ENCODE measurements around the gene LRP1-AS. TPM values are rescaled to one million over a fixed set of nuclear protein-coding genes. Genes with fewer than 3 reads are reported as not detected.
A peak's percentile ranks its signal among the peaks of the same experiment; 100 is the strongest.

The LRP1-AS gene
- not detected for total RNA-seq
- polyA plus RNA-seq, result not detected
- not detected for total RNA-seq

DNA sequence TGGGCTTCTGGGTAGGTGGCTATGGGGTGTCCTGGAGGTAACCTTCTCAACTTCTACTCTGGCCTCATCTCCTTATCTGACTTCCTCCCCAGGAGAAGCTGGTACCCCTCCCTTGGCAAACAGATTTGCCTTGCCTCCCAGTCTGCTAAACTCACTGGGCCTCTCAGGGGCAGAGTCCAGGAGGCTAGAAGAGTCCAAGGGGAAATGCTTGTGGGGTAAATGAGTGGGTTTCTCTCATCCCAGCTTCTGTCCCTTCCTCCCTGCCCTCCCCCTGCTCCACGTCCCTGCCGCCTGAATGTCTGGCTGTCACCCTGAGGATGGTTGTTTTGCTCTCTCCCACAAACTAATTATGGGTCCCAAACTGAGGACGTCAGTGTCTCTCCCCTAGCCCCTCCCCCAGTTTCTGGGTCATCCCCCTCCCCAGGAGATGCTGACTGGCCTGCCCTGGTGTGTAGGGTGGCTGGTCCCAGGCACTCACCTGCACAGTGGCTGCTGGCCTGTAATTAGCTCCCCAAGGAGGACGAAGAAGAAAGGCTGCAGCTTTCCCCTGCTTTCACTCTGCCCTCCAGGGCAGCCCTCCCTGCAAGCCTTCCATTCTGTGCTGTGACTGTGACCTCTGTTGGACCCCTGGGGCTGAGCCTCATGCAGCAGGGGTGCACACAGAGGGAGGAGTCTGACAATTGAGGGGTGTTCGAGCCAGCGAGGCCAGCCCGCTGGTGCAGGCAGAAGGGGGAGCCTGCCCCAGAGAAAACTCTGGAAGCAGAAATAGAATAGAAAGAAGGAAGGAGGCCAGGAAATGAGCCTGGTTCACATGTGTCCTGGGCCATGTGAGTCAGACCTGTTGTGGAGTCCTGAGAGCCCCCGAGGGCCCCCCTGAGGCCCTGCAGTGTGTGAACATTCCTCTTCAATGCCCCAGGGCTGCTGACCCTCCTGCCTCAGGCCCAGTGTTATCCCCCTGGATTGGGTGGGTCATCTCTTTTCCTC is at the start of gene LRP1-AS:
TSS of gene LRP1-AS (minus strand) at position 659 of the 984 bp plus-strand sequence.
- no peaks in the 10 kb centered on the region for H3K9me3 Mint-ChIP-seq
- peaks cover 0 to 19% (median 11%) of the 10 kb centered on the region in 7 donors for H3K4me1 Mint-ChIP-seq
- no peaks in the 10 kb centered on the region for H3K4me1 ChIP-seq (ENCODE audit: control insufficient read depth in 2 of 2, insufficient read depth in 2 of 2, low read length in 2 of 2)
- intact Hi-C loops (cut with micrococcal nuclease), result no loop called here
- no peaks in the 10 kb centered on the region for H3K9me3 ChIP-seq (ENCODE audit: control insufficient read depth in 2 of 3, low read length in 3 of 3)
- H3K27me3 Mint-ChIP-seq, result no peaks in the 10 kb centered on the region
- no peak within 1 kb of the TSS for H3K4me3 Mint-ChIP-seq
- no peak within 1 kb of the TSS for H3K27ac Mint-ChIP-seq
- ChIA-PET POLR2A (no interaction called here), CTCF (no interaction called here)
- no peak within 1 kb of the TSS for H3K27ac ChIP-seq (ENCODE audit: low read depth, low read length)
- peak; percentile 43 for ATAC-seq
- no peak within 1 kb of the TSS for H3K4me3 ChIP-seq (ENCODE audit: low read length)
- peaks cover 0 to 27% (median 0%) of the 10 kb centered on the region in 5 donors for H3K36me3 Mint-ChIP-seq
- peaks cover 0 to 7% (median 0%) of the 10 kb centered on the region in 3 experiments for H3K36me3 ChIP-seq (ENCODE audit: control insufficient read depth in 2 of 3, insufficient read depth in 3 of 3, low read length in 3 of 3)
- no peaks in the 10 kb centered on the region for H3K27me3 ChIP-seq (ENCODE audit: control insufficient read depth in 2 of 2, insufficient read depth in 2 of 2, low read length in 2 of 2)
- DNase-seq, result no peak

GRCh38 chr12:57196956-57197355 is 49.5 kb upstream of the LRP1-AS start:
- H3K36me3 Mint-ChIP-seq, result peaks cover 0 to 9% (median under 1%) of the 10 kb centered on the region in 5 donors
- H3K9me3 Mint-ChIP-seq, result no peaks in the 10 kb centered on the region
- peaks cover 0 to 3% (median 0%) of the 10 kb centered on the region in 5 donors for H3K27me3 Mint-ChIP-seq
- POLR2A ChIA-PET, result no interaction called here
- CTCF ChIA-PET, result no interaction called here
- H3K4me3 ChIP-seq (ENCODE audit: low read length), result no peak overlapping the region
- H3K36me3 ChIP-seq (ENCODE audit: control insufficient read depth in 2 of 3, insufficient read depth in 3 of 3, low read length in 3 of 3), result peaks cover 0 to 14% (median 0%) of the 10 kb centered on the region in 3 experiments
- intact Hi-C loops (cut with micrococcal nuclease), result no loop called here
- no peak overlapping the region for H3K27ac ChIP-seq (ENCODE audit: low read depth, low read length)
- DNase-seq (no peak), ATAC-seq (no peak)
- no peaks in the 10 kb centered on the region for H3K4me1 Mint-ChIP-seq
- H3K9me3 ChIP-seq (ENCODE audit: control insufficient read depth in 2 of 3, low read length in 3 of 3), result no peaks in the 10 kb centered on the region
- H3K4me3 Mint-ChIP-seq, result no peak overlapping the region
- H3K4me1 ChIP-seq (ENCODE audit: control insufficient read depth in 2 of 2, insufficient read depth in 2 of 2, low read length in 2 of 2), result no peaks in the 10 kb centered on the region
- H3K27me3 ChIP-seq (ENCODE audit: control insufficient read depth in 2 of 2, insufficient read depth in 2 of 2, low read length in 2 of 2), result no peaks in the 10 kb centered on the region
- no peak overlapping the region for H3K27ac Mint-ChIP-seq

GRCh38 chr12:57196439-57196838 is 49.0 kb upstream of the LRP1-AS start:
- peaks cover 0 to 14% (median 4%) of the 10 kb centered on the region in 5 donors for H3K36me3 Mint-ChIP-seq
- peak overlapping the region in 1 of 9 donors; percentile 71 for H3K27ac Mint-ChIP-seq
- ChIA-PET CTCF (no interaction called here), POLR2A (no interaction called here)
- Histone ChIP-seq H3K27me3 (ENCODE audit: control insufficient read depth in 2 of 2, insufficient read depth in 2 of 2, low read length in 2 of 2) (no peaks in the 10 kb centered on the region), H3K36me3 (ENCODE audit: control insufficient read depth in 2 of 3, insufficient read depth in 3 of 3, low read length in 3 of 3) (peaks cover 0 to 14% (median 0%) of the 10 kb centered on the region in 3 experiments), H3K4me1 (ENCODE audit: control insufficient read depth in 2 of 2, insufficient read depth in 2 of 2, low read length in 2 of 2) (no peaks in the 10 kb centered on the region), H3K4me3 (ENCODE audit: low read length) (no peak overlapping the region), H3K9me3 (ENCODE audit: control insufficient read depth in 2 of 3, low read length in 3 of 3) (no peaks in the 10 kb centered on the region), H3K27ac (ENCODE audit: low read depth, low read length) (no peak overlapping the region)
- DNase-seq, result no peak
- intact Hi-C loops (cut with micrococcal nuclease), result no loop called here
- peaks cover 0 to 1% (median 0%) of the 10 kb centered on the region in 11 donors for H3K9me3 Mint-ChIP-seq
- no peak for ATAC-seq
- peaks cover 0 to 3% (median 0%) of the 10 kb centered on the region in 5 donors for H3K27me3 Mint-ChIP-seq
- no peak overlapping the region for H3K4me3 Mint-ChIP-seq
- no peaks in the 10 kb centered on the region for H3K4me1 Mint-ChIP-seq

- Histone ChIP-seq H3K36me3 (ENCODE audit: control insufficient read depth in 2 of 3, insufficient read depth in 3 of 3, low read length in 3 of 3) (peaks cover 0 to 14% (median 0%) of the 10 kb centered on the region in 3 experiments), H3K27me3 (ENCODE audit: control insufficient read depth in 2 of 2, insufficient read depth in 2 of 2, low read length in 2 of 2) (no peaks in the 10 kb centered on the region), H3K27ac (ENCODE audit: low read depth, low read length) (no peak overlapping the region), H3K4me3 (ENCODE audit: low read length) (no peak overlapping the region), H3K9me3 (ENCODE audit: control insufficient read depth in 2 of 3, low read length in 3 of 3) (no peaks in the 10 kb centered on the region), H3K4me1 (ENCODE audit: control insufficient read depth in 2 of 2, insufficient read depth in 2 of 2, low read length in 2 of 2) (no peaks in the 10 kb centered on the region)
- Mint-ChIP-seq H3K36me3 (peaks cover 0 to 14% (median 4%) of the 10 kb centered on the region in 5 donors), H3K4me1 (no peaks in the 10 kb centered on the region), H3K9me3 (peaks cover 0 to 1% (median 0%) of the 10 kb centered on the region in 11 donors), H3K27me3 (peaks cover 0 to 3% (median 0%) of the 10 kb centered on the region in 5 donors), H3K4me3 (no peak overlapping the region), H3K27ac (no peak overlapping the region)
- intact Hi-C loops (cut with micrococcal nuclease), result no loop called here
- ChIA-PET CTCF (no interaction called here), POLR2A (no interaction called here)
- ATAC-seq (no peak), DNase-seq (no peak)
These were observed 48.4 kb upstream of the LRP1-AS start for GRCh38 chr12:57195611-57196371.

GRCh38 chr12:57195186-57195585 is 47.8 kb upstream of the LRP1-AS start:
- peaks cover 0 to 14% (median 4%) of the 10 kb centered on the region in 5 donors for H3K36me3 Mint-ChIP-seq
- H3K27me3 ChIP-seq (ENCODE audit: control insufficient read depth in 2 of 2, insufficient read depth in 2 of 2, low read length in 2 of 2), result no peaks in the 10 kb centered on the region
- DNase-seq (no peak), ATAC-seq (no peak)
- CTCF ChIA-PET, result no interaction called here
- no peaks in the 10 kb centered on the region for H3K4me1 ChIP-seq (ENCODE audit: control insufficient read depth in 2 of 2, insufficient read depth in 2 of 2, low read length in 2 of 2)
- H3K9me3 Mint-ChIP-seq, result peaks cover 0 to 1% (median 0%) of the 10 kb centered on the region in 11 donors
- intact Hi-C loops (cut with micrococcal nuclease), result no loop called here
- H3K27ac ChIP-seq (ENCODE audit: low read depth, low read length), result no peak overlapping the region
- POLR2A ChIA-PET, result no interaction called here
- H3K27ac Mint-ChIP-seq, result no peak overlapping the region
- H3K9me3 ChIP-seq (ENCODE audit: control insufficient read depth in 2 of 3, low read length in 3 of 3), result no peaks in the 10 kb centered on the region
- peaks cover 0 to 3% (median 0%) of the 10 kb centered on the region in 5 donors for H3K27me3 Mint-ChIP-seq
- peaks cover 0 to 14% (median 0%) of the 10 kb centered on the region in 3 experiments for H3K36me3 ChIP-seq (ENCODE audit: control insufficient read depth in 2 of 3, insufficient read depth in 3 of 3, low read length in 3 of 3)
- H3K4me3 ChIP-seq (ENCODE audit: low read length), result no peak overlapping the region
- H3K4me1 Mint-ChIP-seq, result no peaks in the 10 kb centered on the region
- H3K4me3 Mint-ChIP-seq, result no peak overlapping the region

- H3K27me3 ChIP-seq (ENCODE audit: control insufficient read depth in 2 of 2, insufficient read depth in 2 of 2, low read length in 2 of 2), result no peaks in the 10 kb centered on the region
- peaks cover 0 to 14% (median 0%) of the 10 kb centered on the region in 3 experiments for H3K36me3 ChIP-seq (ENCODE audit: control insufficient read depth in 2 of 3, insufficient read depth in 3 of 3, low read length in 3 of 3)
- Mint-ChIP-seq H3K36me3 (peaks cover 0 to 14% (median 4%) of the 10 kb centered on the region in 5 donors), H3K9me3 (peaks cover 0 to 1% (median 0%) of the 10 kb centered on the region in 11 donors), H3K4me3 (no peak overlapping the region), H3K27ac (no peak overlapping the region), H3K4me1 (no peaks in the 10 kb centered on the region), H3K27me3 (peaks cover 0 to 3% (median 0%) of the 10 kb centered on the region in 5 donors)
- H3K4me3 ChIP-seq (ENCODE audit: low read length), result no peak overlapping the region
- CTCF ChIA-PET, result no interaction called here
- ATAC-seq (no peak), DNase-seq (no peak)
- no peaks in the 10 kb centered on the region for H3K4me1 ChIP-seq (ENCODE audit: control insufficient read depth in 2 of 2, insufficient read depth in 2 of 2, low read length in 2 of 2)
- no peak overlapping the region for H3K27ac ChIP-seq (ENCODE audit: low read depth, low read length)
- intact Hi-C loops (cut with micrococcal nuclease), result no loop called here
- H3K9me3 ChIP-seq (ENCODE audit: control insufficient read depth in 2 of 3, low read length in 3 of 3), result no peaks in the 10 kb centered on the region
- POLR2A ChIA-PET, result interaction anchor here (0.7 kb wide), 1 partner anchor 206 kb away, joined by 3 read pairs; no protein-coding TSS in a partner anchor
These were observed 46.8 kb upstream of the LRP1-AS start for GRCh38 chr12:57194253-57194652.

Data from naive thymus-derived CD4-positive, alpha-beta T cell (primary cell).